Activated naive CD4-positive, alpha-beta T cell treated with anti-CD3 and anti-CD28 coated beads for 36 hours (primary cell): ENCODE measurements around the gene ABTB1. TPM values are rescaled to one million over a fixed set of nuclear protein-coding genes. Genes with fewer than 3 reads are reported as not detected.

Experiments
- CTCF ChIA-PET: fragments of 350-600 bp; sonication (Branson Sonifier 250); formaldehyde crosslinking; loops from one replicate; lab custom pipeline; 2021; ENCODE audit warnings: antibody characterized with exemption; lab: Charles Lee
- DNase-seq: peaks from one replicate; pipeline ENCODE4 v3.0.0-alpha.2; 2020
- H3K27ac Mint-ChIP-seq: one replicate; pipeline ENCODE4 v1.8.0; 2021; ENCODE audit warnings: mild to moderate bottlenecking, mixed read lengths
- H3K27me3 Mint-ChIP-seq: one replicate; pipeline ENCODE4 v1.8.0; 2021; ENCODE audit warnings: low read depth, mixed read lengths
- H3K36me3 Mint-ChIP-seq: one replicate; pipeline ENCODE4 v1.8.0; 2021; ENCODE audit warnings: low read depth, mixed read lengths
- H3K4me1 Mint-ChIP-seq: one replicate; pipeline ENCODE4 v1.8.0; 2021; ENCODE audit warnings: low read depth, mixed read lengths
- H3K4me3 Mint-ChIP-seq: one replicate; pipeline ENCODE4 v1.8.0; 2021; ENCODE audit warnings: mild to moderate bottlenecking, moderate library complexity, mixed read lengths
- H3K9me3 Mint-ChIP-seq: one replicate; pipeline ENCODE4 v1.8.0; 2021; ENCODE audit warnings: mixed read lengths
- intact Hi-C: fragments of 100-400 bp; cut with micrococcal nuclease; formaldehyde crosslinking; loops from one replicate; pipeline ENCODE4 v1.15.1; 2023
- total RNA-seq, 2 experiments: library from RNA; stranded (reverse); gene quantifications; one replicate each; pipeline ENCODE4 v1.2.3, GENCODE V29; 2021

Gene ABTB1
- total RNA-seq, result 10 to 100 TPM; 10.6 to 13.5 TPM

DNA sequence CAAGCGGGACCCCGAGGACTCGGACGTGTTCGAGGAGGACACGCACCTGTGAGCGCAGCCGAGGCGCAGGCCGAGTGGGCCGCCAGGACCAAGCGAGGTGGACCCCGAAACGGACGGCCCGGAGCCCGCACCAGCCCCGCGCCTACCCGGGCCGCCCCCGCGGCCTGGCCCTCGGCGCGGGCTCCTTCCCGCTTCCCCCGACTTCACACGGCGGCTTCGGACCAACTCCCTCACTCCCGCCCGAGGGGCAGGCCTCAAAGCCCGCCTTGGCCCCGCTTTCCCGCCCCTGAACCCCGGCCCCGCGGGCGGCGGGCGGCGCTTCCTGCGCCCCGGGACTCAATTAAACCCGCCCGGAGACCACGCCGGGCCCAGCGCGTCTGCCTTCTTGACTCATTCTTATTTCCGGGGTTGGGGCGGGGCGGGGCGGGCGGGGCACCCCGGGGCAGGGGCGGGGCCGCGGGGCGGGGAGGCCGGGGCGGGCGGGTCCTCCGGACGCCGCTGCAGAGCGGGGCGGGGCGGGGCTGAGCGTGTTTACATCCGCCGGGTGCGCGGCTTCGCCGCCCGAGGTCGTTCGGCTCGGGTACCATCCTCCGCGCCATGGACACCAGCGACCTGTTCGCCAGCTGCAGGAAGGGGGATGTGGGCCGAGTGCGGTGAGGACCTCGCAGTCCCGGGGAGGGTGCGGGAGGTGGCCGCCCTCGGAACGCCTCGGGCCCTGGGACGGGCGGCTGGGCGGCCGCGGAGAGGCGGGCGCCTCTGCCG, at the start of gene ABTB1:
Gene ABTB1 (plus strand): TSS at position 524 of the 762 bp plus-strand sequence. CDS start 74 bp downstream, at position 598.
- intact Hi-C loops, result loop anchor here (1.0 to 10.0 kb wide), 7 partner anchors 74 to 1442 kb away; partner anchors contain the start of genes MCM2, RUVBL1, SEC61A1 and TPRA1
- Mint-ChIP-seq H3K4me3 (peak within 1 kb of the TSS; percentile 86), H3K36me3 (no peaks in the 10 kb centered on the region)

DNA sequence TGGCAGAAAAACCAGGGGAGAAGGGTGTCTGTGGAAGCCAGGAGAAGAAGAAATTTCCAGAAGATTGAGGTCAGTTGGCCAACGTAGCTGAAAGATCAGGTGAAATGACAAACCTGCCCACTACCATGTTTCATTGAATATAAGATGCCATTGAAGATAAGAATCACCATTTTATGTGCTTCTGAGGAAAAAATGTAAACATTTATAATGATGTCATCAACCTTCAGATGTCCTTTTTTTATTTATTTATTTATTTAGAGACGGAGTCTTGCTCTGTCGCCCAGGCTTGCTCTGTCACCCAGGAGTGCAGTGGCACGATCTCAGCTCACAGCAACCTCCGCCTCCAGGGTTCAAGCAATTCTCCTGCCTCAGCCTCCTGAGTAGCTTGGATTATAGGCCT, 48.7 kb upstream of the ABTB1 start:
- CTCF ChIA-PET, result interaction anchor here (0.6 kb wide), 1 partner anchor 33 kb away, joined by 4 read pairs; no protein-coding TSS in a partner anchor
- Mint-ChIP-seq H3K27me3 (peaks cover 13% of the 10 kb centered on the region), H3K36me3 (peaks cover 23% of the 10 kb centered on the region), H3K27ac (no peak overlapping the region), H3K4me1 (peaks cover 9% of the 10 kb centered on the region), H3K4me3 (no peak overlapping the region), H3K9me3 (no peaks in the 10 kb centered on the region)
- no peak for DNase-seq
- intact Hi-C loops, result no loop called here

More for the DNA sequence above, at the start of gene ABTB1:
- DNase-seq, result peak; percentile 89
- Mint-ChIP-seq H3K4me1 (peaks cover 20% of the 10 kb centered on the region), H3K27ac (peak within 1 kb of the TSS; percentile 87), H3K9me3 (no peaks in the 10 kb centered on the region), H3K27me3 (no peaks in the 10 kb centered on the region)
- CTCF ChIA-PET, result interaction anchor here (0.6 to 1.5 kb wide), 2 partner anchors 25 to 26 kb away, joined by 5 read pairs; no protein-coding TSS in a partner anchor

DNA sequence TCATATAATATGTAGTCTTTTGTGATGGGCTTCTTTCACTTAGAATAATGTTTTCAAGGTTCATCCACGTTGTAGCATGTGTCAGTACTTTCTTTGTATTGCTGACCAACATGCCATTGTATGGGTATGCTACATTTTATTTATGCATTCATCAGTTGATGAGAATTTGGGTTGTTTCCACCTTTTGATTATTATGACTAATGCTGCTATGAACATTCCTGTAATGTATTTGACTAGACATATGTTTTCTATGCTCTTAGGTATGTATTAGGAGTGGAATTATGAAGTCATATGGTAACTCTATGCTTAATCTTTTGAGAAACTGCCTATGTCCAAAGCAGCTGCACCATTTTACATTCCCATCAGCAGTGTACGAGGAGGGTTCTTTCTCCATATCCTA, 46.9 kb upstream of the ABTB1 start:
- Mint-ChIP-seq H3K27me3 (peaks cover 23% of the 10 kb centered on the region), H3K9me3 (no peaks in the 10 kb centered on the region), H3K4me1 (peaks cover 20% of the 10 kb centered on the region), H3K36me3 (peaks cover 11% of the 10 kb centered on the region), H3K4me3 (no peak overlapping the region), H3K27ac (no peak overlapping the region)
- no peak for DNase-seq
- intact Hi-C loops, result no loop called here
- CTCF ChIA-PET, result interaction anchor here (0.6 to 1.5 kb wide), 3 partner anchors 25 to 79 kb away, joined by 3 to 5 read pairs (median 3); no protein-coding TSS in a partner anchor

DNA sequence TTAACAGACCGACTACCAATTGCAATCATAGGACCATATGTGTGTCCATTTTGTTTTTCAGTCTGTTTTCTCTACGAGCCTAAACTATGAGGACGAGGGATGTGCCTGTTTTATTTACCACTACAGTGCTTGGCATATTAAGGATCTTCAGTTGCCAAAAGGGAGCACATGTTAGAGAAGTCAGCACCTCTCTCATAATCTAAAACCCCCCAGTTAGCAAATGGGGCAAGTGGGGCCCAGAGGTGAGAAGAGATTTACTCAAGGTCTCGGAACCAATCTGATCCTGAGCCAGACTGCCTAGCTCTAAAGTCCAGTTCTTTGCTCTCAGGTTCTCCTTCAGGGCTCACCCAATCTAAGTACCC, 44.3 kb upstream of the ABTB1 start:
- CTCF ChIA-PET, result interaction anchor here (0.7 kb wide), 2 partner anchors 16 to 53 kb away, joined by 3 read pairs; no protein-coding TSS in a partner anchor
- peaks cover 23% of the 10 kb centered on the region for H3K27me3 Mint-ChIP-seq
- no peaks in the 10 kb centered on the region for H3K36me3 Mint-ChIP-seq
- H3K9me3 Mint-ChIP-seq, result no peaks in the 10 kb centered on the region
- H3K4me1 Mint-ChIP-seq, result peaks cover 20% of the 10 kb centered on the region
- peak overlapping the region; percentile 59 for H3K4me3 Mint-ChIP-seq
- H3K27ac Mint-ChIP-seq, result no peak overlapping the region
- no peak for DNase-seq
- intact Hi-C loops, result no loop called here

DNA sequence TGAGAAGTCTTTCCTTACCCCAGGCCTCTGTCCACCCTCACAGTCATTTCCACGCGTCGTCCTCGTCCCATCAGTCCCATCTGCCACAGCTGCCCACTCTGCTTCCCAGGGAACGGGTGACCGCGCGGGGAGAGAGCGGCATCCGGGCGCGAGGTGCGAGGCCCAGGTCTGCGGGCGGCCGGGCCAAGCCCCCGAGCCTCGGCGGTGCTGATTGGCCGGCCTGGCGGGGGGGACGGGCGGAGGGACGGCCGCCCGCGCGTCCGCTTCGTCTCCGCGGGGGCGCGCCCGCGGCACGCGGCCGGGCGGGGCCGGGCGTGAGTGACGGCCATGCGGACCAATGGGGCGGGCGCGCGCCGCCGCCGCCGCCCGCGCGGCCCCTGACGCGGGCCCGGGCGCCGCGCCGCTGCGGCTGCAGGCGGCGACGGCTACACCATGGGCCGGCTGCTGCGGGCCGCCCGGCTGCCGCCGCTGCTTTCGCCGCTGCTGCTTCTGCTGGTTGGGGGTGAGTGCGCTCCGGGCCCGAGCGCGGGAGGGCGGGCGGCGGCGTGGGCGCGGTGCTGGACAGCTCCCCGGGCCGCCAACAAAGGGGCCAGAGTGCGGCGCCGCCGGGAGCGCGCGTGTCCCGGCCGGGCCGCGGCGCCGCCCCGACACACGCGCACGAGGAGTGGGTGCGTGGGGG, 43.8 kb upstream of the ABTB1 start, which contains the start of gene PODXL2:
Gene PODXL2 (plus strand): TSS at position 398 of the 679 bp plus-strand sequence. CDS start 35 bp downstream, at position 433.
- intact Hi-C loops, result no loop called here
- CTCF ChIA-PET, result interaction anchor here (1.6 kb wide), 1 partner anchor 54 kb away, joined by 6 read pairs; no protein-coding TSS in a partner anchor

DNA sequence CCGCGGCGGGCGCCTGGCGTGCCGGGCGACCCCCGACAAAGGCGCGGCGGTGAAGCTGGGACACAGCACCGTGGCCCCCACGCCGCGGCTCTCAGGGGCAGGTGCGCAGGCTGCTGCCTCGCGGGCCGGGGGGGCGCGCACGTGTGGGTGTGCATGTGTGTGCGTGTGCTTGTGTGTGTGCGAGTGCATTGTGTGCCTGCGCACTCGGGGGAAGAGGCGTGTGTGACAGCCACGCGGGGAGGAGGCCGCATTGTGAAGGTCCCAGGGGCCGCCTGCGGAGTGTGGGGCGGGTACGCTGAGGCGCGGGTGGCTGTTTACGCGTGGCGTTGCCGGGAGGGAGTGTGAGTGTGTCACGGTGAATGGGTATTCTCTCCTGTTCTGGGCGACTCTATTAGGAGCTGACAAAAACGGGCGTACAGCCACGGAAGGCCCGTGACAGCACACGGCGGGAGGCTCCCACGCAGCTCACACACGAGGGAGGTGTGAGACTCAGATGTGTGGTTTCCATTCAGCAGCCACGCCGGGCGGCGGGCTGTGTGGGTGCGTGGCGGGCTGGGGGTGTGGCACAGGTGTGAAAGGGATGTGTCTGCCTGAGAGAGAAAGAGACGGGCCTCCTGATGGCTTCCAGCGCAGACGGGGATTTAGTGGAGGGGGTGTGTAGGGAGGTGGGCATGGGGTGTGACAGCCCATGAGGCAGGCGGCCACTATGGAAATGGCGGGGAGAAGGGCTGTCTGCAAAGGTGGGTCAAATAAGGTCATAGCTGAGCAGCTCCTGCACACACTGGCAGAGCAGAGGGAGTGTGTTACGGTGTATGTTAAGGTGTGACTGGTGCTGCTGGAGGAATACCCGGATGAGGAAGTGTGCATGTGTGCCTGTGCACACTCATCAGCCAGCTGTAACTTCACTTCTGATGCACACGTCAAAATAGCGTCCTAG, 43.0 kb upstream of the ABTB1 start:
- H3K4me3 Mint-ChIP-seq, result peak overlapping the region; percentile 63
- intact Hi-C loops, result no loop called here
- no peak overlapping the region for H3K27ac Mint-ChIP-seq
- H3K27me3 Mint-ChIP-seq, result peaks cover 25% of the 10 kb centered on the region
- DNase-seq, result peak; percentile 33
- no peaks in the 10 kb centered on the region for H3K9me3 Mint-ChIP-seq
- peaks cover 20% of the 10 kb centered on the region for H3K4me1 Mint-ChIP-seq
- CTCF ChIA-PET, result interaction anchor here (0.5 to 1.6 kb wide), 2 partner anchors 10 to 55 kb away, joined by 4 to 6 read pairs; no protein-coding TSS in a partner anchor
- no peaks in the 10 kb centered on the region for H3K36me3 Mint-ChIP-seq

More for the DNA sequence above, 43.8 kb upstream of the ABTB1 start, which contains the start of gene PODXL2:
- no peak within 1 kb of the TSS for H3K27ac Mint-ChIP-seq
- H3K36me3 Mint-ChIP-seq, result no peaks in the 10 kb centered on the region
- H3K27me3 Mint-ChIP-seq, result peaks cover 25% of the 10 kb centered on the region
- peak within 1 kb of the TSS; percentile 63 for H3K4me3 Mint-ChIP-seq
- H3K9me3 Mint-ChIP-seq, result no peaks in the 10 kb centered on the region
- H3K4me1 Mint-ChIP-seq, result peaks cover 20% of the 10 kb centered on the region
- DNase-seq, result no peak

DNA sequence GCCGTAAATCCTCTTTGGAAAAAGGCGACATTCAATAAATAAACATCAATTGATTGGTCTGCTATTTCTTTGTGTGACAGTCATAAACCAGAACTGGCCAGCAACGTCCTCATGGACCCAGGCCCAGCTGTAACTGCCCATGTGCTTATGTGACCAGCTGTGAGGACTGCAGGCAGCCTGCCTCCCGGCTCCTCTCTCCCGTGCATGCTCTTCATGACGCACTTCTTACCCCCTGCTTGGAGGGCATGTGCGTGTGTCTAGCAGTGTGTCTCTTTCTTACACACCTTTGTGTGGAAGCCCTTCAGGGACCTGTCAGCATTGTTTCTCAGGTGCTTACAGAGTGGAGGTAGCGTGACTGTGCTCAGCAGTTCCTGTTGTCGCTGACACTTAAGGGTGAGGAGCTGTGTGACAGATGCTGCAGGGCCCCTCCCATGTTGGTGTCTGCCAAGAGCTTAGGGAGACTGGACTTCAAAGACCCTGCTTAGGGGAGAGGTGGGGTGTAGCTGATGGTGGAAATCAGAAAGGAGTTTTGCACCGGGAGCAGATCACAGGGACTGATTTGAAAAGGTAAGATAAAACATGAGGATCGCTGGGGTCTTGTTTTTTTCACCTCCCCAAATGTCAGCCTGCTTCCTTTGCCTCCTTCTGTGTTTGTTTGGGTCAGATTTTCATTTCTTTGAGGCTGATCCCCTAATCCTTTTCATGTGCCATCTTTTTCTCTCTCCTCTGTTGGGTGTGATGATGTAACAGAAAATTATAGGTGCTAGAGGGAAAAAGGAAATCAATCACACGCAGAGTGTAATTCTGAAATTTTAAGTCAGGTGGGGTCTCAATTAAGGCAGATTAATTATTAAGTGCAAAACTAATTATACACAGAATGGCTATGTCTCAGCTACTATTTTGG, 41.7 kb upstream of the ABTB1 start:
- Mint-ChIP-seq H3K27me3 (peaks cover 25% of the 10 kb centered on the region), H3K4me3 (no peak overlapping the region), H3K36me3 (no peaks in the 10 kb centered on the region), H3K4me1 (peaks cover 20% of the 10 kb centered on the region), H3K27ac (no peak overlapping the region), H3K9me3 (no peaks in the 10 kb centered on the region)
- CTCF ChIA-PET, result interaction anchor here (1.6 kb wide), 1 partner anchor 56 kb away, joined by 6 read pairs; no protein-coding TSS in a partner anchor
- intact Hi-C loops, result no loop called here
- no peak for DNase-seq

DNA sequence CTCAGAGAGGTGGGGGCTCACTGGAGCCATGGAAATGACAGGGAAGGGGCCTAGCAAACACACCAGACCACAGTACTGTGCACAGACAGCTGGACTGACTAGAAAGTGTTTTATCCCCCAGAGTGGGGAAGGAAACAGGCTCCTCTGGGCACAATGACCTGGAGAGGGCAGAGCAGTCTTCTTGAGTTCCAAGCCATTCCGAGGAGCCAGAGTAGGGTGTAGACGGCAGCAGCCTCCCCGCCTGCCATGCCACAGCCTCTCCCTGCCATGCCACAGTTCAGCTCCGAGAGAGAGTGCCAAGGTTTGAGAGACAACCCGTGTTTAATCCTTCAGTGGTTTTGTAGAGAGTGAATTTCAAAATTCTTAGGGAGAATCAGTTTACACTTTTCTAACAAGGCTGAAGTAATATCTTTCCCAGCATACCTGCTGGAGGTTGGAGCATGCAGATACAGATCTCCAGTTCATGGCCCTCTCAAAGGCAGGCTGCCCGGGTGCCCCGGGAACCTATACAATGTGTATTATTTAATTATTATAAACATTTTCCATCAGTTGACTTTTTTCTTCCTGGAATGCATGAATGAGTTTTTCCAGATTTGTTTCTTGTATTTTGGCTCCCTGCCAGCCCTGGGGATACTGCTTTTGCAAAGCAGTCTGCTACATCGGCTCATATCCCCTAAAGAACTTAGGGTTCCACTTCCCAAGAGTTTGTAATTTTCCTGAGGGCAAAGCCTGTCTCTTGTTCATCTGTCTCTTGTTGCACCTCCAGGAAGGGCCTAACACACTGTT, 40.5 kb upstream of the ABTB1 start:
- intact Hi-C loops, result no loop called here

DNA sequence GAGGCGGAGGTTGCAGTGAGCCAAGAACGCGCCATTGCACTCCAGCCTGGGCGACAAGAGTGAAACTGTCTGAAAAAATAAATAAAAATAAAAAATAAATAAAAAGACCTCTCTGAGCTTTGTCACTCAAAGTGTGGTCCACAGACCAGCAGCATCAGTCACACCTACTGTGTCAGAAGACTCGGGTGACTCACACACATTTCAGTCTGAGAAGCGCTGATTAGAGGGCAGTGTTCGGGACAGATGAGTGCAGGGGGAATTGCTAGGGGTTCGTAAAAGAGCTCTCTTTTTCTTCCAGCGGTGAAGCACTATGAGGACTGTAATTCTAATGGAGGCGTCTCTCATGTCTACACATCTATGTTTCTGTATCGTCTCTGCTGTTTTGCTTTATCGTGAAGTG, 38.1 kb upstream of the ABTB1 start:
- Mint-ChIP-seq H3K36me3 (no peaks in the 10 kb centered on the region), H3K4me1 (peaks cover 13% of the 10 kb centered on the region), H3K27me3 (peaks cover 10% of the 10 kb centered on the region), H3K4me3 (no peak overlapping the region), H3K27ac (no peak overlapping the region), H3K9me3 (no peaks in the 10 kb centered on the region)
- intact Hi-C loops, result no loop called here
- DNase-seq, result no peak
- CTCF ChIA-PET, result no interaction called here

More for the DNA sequence above, 40.5 kb upstream of the ABTB1 start:
- Mint-ChIP-seq H3K36me3 (no peaks in the 10 kb centered on the region), H3K27ac (no peak overlapping the region), H3K9me3 (no peaks in the 10 kb centered on the region), H3K4me3 (no peak overlapping the region), H3K27me3 (peaks cover 24% of the 10 kb centered on the region), H3K4me1 (peaks cover 18% of the 10 kb centered on the region)
- CTCF ChIA-PET, result no interaction called here
- DNase-seq, result no peak

DNA sequence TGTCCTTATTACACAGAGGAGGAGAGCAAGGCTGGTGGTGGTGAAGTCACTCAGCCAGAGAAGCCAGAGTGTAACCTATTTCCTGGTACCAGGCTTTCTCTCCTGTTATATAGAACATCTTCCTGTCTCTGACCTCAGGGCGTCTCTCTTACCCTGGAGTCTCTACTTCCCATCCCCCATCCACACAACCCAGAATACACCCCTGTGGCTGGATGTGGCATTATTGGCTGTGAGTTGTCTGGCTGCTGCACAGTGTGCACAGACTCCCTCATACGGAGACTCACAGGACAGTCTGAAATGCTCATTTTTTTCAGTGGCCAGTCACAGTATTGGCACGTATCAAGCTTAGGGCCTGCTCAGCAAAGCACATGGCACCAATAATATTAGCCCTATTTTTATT, 35.2 kb upstream of the ABTB1 start:
- Mint-ChIP-seq H3K27me3 (peaks cover 2% of the 10 kb centered on the region), H3K9me3 (no peaks in the 10 kb centered on the region), H3K4me1 (peaks cover 5% of the 10 kb centered on the region), H3K36me3 (no peaks in the 10 kb centered on the region), H3K27ac (no peak overlapping the region), H3K4me3 (no peak overlapping the region)
- intact Hi-C loops, result no loop called here
- CTCF ChIA-PET, result no interaction called here
- DNase-seq, result peak; percentile 49
